Neutrophil (primary cell): Measurements from ENCODE around the gene FABP3.

Experiments
- H3K27ac ChIP-seq: fragments of 200-600 bp; sonication (generic); 2 replicates; pipeline ENCODE4 v1.5.1; 2016; ENCODE audit warnings: mild to moderate bottlenecking, moderate library complexity
- H3K27me3 ChIP-seq: fragments of 200-600 bp; sonication (generic); 2 replicates; pipeline ENCODE4 v1.6.0; 2016; ENCODE audit warnings: mild to moderate bottlenecking
- H3K36me3 ChIP-seq: fragments of 200-600 bp; sonication (generic); 2 replicates; pipeline ENCODE4 v1.5.1; 2017
- H3K4me1 ChIP-seq, 2 experiments: fragments of 200-600 bp in 1 of 2; sonication (generic) in 1 of 2; 1 replicate in 1 of 2; 2 replicates in 1 of 2; pipeline versions ENCODE4 v1.5.1 to v1.6.1; 2013 to 2016; ENCODE audit warnings: low read depth in 1 of 2, low read length in 1 of 2, mild to moderate bottlenecking in 1 of 2, moderate library complexity in 1 of 2; ENCODE audit not compliant: control insufficient read depth in 1 of 2, insufficient read depth in 1 of 2
- H3K4me3 ChIP-seq, 2 experiments: fragments of 200-600 bp in 1 of 2; sonication (generic) in 1 of 2; 1 replicate in 1 of 2; 2 replicates in 1 of 2; pipeline ENCODE4 v1.5.1; 2013 to 2016; ENCODE audit warnings: low read depth in 1 of 2, low read length in 1 of 2, mild to moderate bottlenecking in 1 of 2, moderate library complexity in 1 of 2
- H3K9me3 ChIP-seq: fragments of 200-600 bp; sonication (generic); 2 replicates; pipeline ENCODE4 v1.5.1; 2016
- TF ChIP-seq, protein P1 (sequence below): fragments of 200-600 bp; sonication (generic); IDR thresholded peaks from 2 replicates; pipeline ENCODE4 v1.5.1; 2016; ENCODE audit warnings: antibody characterized with exemption

Gene FABP3

DNA sequence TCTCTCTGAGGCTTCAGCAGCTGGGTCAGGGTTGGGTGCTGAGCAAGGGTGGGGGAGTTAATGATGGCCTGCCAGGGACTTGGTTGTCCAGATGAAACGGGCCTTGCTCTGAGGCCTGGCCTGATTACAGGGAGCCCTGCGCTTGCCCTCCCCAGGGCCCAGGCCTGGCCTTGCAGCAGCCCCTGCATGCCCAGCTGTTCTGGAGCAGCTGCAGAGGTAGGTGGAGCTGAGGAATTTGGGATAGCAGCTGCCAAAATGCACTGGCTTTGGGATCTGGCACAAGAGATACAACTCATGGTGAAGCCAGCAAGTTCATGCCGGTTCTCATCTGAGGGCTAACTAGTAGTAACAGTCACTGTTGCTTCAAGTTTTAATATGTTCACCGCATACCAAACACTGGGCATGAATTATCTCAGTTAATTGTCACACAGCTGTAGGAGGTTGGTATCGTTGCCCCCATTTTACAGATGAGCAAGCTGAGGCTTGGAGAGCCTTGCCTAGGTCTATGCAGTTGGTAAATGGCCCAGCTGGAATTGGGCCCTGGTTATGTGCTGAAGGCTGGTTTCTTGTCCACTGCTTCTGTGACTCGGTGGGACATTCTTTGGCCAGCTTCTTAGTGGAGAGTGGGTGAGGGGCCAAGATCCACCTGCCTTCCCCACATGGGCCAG lies 32.8 kb upstream of the FABP3 start:
- H3K4me3 ChIP-seq, result no peak overlapping the region
- peaks cover 0 to 2% of the 10 kb centered on the region in 2 experiments for H3K4me1 ChIP-seq
- no peaks in the 10 kb centered on the region for H3K36me3 ChIP-seq
- TF ChIP-seq, protein P1, sequence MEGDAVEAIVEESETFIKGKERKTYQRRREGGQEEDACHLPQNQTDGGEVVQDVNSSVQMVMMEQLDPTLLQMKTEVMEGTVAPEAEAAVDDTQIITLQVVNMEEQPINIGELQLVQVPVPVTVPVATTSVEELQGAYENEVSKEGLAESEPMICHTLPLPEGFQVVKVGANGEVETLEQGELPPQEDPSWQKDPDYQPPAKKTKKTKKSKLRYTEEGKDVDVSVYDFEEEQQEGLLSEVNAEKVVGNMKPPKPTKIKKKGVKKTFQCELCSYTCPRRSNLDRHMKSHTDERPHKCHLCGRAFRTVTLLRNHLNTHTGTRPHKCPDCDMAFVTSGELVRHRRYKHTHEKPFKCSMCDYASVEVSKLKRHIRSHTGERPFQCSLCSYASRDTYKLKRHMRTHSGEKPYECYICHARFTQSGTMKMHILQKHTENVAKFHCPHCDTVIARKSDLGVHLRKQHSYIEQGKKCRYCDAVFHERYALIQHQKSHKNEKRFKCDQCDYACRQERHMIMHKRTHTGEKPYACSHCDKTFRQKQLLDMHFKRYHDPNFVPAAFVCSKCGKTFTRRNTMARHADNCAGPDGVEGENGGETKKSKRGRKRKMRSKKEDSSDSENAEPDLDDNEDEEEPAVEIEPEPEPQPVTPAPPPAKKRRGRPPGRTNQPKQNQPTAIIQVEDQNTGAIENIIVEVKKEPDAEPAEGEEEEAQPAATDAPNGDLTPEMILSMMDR, result no peak
- peaks cover 12% of the 10 kb centered on the region for H3K27me3 ChIP-seq
- no peaks in the 10 kb centered on the region for H3K9me3 ChIP-seq
- no peak overlapping the region for H3K27ac ChIP-seq

DNA sequence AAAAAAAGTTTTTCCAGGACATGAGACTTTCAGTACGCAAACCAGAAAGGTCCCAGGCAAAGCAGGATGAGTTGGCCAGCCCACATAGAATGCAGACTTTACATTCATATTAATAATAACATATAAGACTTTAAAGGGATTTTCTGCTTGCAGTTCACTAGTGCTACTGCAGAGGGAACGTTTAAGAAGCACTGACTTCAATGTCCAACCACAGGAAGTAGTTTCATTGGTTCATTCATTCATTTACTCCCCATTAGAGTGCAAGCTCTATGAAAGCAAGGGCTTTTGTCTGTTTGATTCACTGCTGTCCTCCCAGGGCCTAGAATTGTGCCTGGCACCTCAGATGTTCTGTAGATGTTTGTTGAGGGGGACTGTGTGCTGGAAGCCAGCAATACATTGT lies 28.4 kb upstream of the FABP3 start:
- no peak overlapping the region for H3K27ac ChIP-seq
- no peaks in the 10 kb centered on the region for H3K9me3 ChIP-seq
- H3K4me1 ChIP-seq, result peaks cover 17 to 22% of the 10 kb centered on the region in 2 experiments
- H3K27me3 ChIP-seq, result no peaks in the 10 kb centered on the region
- H3K4me3 ChIP-seq, result no peak overlapping the region
- no peaks in the 10 kb centered on the region for H3K36me3 ChIP-seq
- TF ChIP-seq, protein P1, result no peak

DNA sequence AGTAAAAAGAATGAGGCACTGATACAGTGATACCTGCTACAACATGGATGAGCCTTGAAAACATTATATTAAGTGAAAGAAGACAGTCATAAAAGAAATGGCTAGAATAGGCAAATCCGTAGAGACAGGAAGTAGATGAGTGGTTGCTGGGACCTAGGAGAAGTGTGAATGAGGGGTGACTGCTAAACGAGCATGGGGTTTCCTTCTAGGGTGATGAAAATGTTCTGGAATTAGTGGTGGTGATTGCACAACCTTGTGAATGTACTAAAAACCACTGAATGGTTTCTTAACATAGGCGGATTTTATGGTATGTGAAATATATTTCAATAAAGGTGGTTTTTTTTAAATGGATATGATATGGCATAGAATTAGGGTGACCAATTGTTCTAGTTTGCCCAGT lies 27.5 kb upstream of the FABP3 start:
- Histone ChIP-seq H3K4me1 (peaks cover 17 to 22% of the 10 kb centered on the region in 2 experiments), H3K4me3 (no peak overlapping the region), H3K27ac (no peak overlapping the region), H3K27me3 (no peaks in the 10 kb centered on the region), H3K36me3 (no peaks in the 10 kb centered on the region), H3K9me3 (no peaks in the 10 kb centered on the region)
- TF ChIP-seq, protein P1, result no peak

DNA sequence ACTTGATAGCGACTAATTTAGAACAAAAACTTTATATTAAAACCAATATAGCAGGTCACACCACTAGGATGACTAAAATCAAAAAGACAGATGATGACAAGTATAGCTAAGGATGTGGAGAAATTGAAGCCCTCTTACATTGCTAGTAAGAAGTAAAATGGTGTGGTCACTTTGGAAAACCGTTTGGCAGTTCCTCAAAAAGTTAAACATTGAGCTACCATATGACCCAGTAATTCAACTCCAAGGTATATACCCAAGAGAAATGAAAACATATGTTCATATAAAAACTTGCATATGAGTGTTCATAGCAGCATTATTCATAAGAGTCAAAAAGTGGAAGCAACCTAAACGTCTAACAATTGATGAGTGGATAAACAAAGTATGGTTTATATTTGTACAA lies 27.1 kb upstream of the FABP3 start:
- peaks cover 18 to 26% of the 10 kb centered on the region in 2 experiments for H3K4me1 ChIP-seq
- H3K4me3 ChIP-seq, result no peak overlapping the region
- H3K27ac ChIP-seq, result no peak overlapping the region
- TF ChIP-seq, protein P1, result no peak
- no peaks in the 10 kb centered on the region for H3K27me3 ChIP-seq
- no peaks in the 10 kb centered on the region for H3K36me3 ChIP-seq
- no peaks in the 10 kb centered on the region for H3K9me3 ChIP-seq

DNA sequence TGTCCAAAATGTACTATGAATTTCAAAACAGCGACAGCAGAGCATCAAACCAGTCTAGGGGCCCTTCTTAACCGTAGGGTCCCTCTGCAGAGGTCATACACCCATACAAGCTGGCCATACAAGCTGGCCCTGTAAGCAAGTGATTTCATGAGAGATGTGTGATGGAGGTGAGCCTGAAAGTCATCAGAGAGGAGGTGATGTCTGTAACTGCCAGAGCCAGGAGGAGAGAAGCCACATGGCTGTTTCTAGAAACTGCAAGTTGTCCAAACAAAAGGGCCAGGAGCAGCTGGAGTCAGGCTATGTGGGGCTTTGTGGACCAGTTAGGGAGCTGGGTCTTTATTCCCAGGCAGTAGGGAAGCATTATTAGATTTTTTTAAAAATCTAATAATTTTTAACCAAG lies 25.4 kb upstream of the FABP3 start:
- H3K36me3 ChIP-seq, result no peaks in the 10 kb centered on the region
- peaks cover 25 to 32% of the 10 kb centered on the region in 2 experiments for H3K4me1 ChIP-seq
- TF ChIP-seq, protein P1, result no peak
- H3K9me3 ChIP-seq, result no peaks in the 10 kb centered on the region
- no peak overlapping the region for H3K4me3 ChIP-seq
- H3K27ac ChIP-seq, result no peak overlapping the region
- H3K27me3 ChIP-seq, result no peaks in the 10 kb centered on the region
